GM19043 (cell line): Measurements from ENCODE around the gene CFAP99.
"Not testable (repeated sequence)": the region's sequence is repeated elsewhere in the genome, so short reads cannot be mapped to it uniquely, and the experiment has no call there.

ENCODE experiments used
- ATAC-seq: cut with Tn5 transposase; IDR thresholded peaks from one replicate; pipeline ENCODE4 v1.9.1; 2021; ENCODE audit warnings: low read depth; ENCODE audit not compliant: unreplicated experiment

CFAP99 gene

GRCh38 chr4:2418650-2419571, at the start of gene CFAP99:
CFAP99 (plus strand) TSS chr4:2418955.
- ATAC-seq: peak; percentile 89

- ATAC-seq: no peak
Measured at GRCh38 chr4:2370597-2371320, 48.0 kb upstream of the CFAP99 start.

GRCh38 chr4:2371765-2372487, 46.8 kb upstream of the CFAP99 start:
- ATAC-seq: no peak

GRCh38 chr4:2372488-2373030, 46.2 kb upstream of the CFAP99 start:
- no peak for ATAC-seq

GRCh38 chr4:2373532-2373931, 45.2 kb upstream of the CFAP99 start:
- ATAC-seq: no peak

- ATAC-seq: no peak
Measured at GRCh38 chr4:2375427-2375826, 43.3 kb upstream of the CFAP99 start.

- no peak for ATAC-seq
Measured at GRCh38 chr4:2377241-2377640, 41.5 kb upstream of the CFAP99 start.

- no peak for ATAC-seq
Measured at GRCh38 chr4:2378401-2378800, 40.4 kb upstream of the CFAP99 start.

- ATAC-seq: no peak
Measured at GRCh38 chr4:2378898-2379297, 39.9 kb upstream of the CFAP99 start.

GRCh38 chr4:2380589-2380988, 38.2 kb upstream of the CFAP99 start:
- ATAC-seq: not testable (repeated sequence)

- not testable (repeated sequence) for ATAC-seq
Measured at GRCh38 chr4:2382769-2383202, 36.0 kb upstream of the CFAP99 start.

- not testable (repeated sequence) for ATAC-seq
Measured at GRCh38 chr4:2383220-2383631, 35.5 kb upstream of the CFAP99 start.

- no peak for ATAC-seq
Measured at GRCh38 chr4:2383760-2384159, 35.0 kb upstream of the CFAP99 start.

- no peak for ATAC-seq
Measured at GRCh38 chr4:2384245-2384644, 34.5 kb upstream of the CFAP99 start.

- no peak for ATAC-seq
Measured at GRCh38 chr4:2385516-2385915, 33.2 kb upstream of the CFAP99 start.

GRCh38 chr4:2386717-2387116, 32.0 kb upstream of the CFAP99 start:
- no peak for ATAC-seq

- no peak for ATAC-seq
Measured at GRCh38 chr4:2387218-2387617, 31.5 kb upstream of the CFAP99 start.

GRCh38 chr4:2387829-2388228, 30.9 kb upstream of the CFAP99 start:
- no peak for ATAC-seq

GRCh38 chr4:2388429-2389182, 30.1 kb upstream of the CFAP99 start:
- ATAC-seq: no peak

- ATAC-seq: no peak
Measured at GRCh38 chr4:2389691-2390090, 29.1 kb upstream of the CFAP99 start.
